HG03066 (cell line): ENCODE data around the gene NCKAP5.

Source experiments
- ATAC-seq: cut with Tn5 transposase; IDR thresholded peaks from one replicate; pipeline ENCODE4 v1.9.1; 2021; ENCODE audit warnings: low read depth; ENCODE audit not compliant: unreplicated experiment

Gene NCKAP5

GRCh38 chr2:133360882-133361281, 207.4 kb downstream of the NCKAP5 start:
- peak; percentile 66 for ATAC-seq

DNA sequence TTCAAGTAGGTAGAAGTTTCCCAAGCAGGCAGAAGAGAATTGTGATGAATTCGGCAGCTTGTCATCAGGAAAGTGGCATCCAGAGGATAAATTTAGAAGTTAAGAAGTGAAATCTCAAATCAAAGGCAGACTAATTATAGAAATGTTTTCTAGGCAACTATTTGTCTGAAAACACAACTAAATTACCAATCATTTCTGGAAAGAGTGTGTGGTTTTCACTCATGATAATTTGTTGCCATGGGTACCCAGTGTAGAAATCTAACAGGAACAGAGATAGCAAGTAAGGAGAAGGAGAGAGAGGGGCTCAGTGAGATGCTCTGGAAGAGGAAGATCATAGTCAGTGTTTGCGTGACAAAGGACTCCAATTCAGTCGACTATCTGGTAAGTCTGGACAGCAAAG, 208.1 kb downstream of the NCKAP5 start:
- no peak for ATAC-seq

GRCh38 chr2:133352719-133353118, 215.5 kb downstream of the NCKAP5 start:
- ATAC-seq: no peak

GRCh38 chr2:133346654-133347053, 221.6 kb downstream of the NCKAP5 start:
- ATAC-seq: no peak

DNA sequence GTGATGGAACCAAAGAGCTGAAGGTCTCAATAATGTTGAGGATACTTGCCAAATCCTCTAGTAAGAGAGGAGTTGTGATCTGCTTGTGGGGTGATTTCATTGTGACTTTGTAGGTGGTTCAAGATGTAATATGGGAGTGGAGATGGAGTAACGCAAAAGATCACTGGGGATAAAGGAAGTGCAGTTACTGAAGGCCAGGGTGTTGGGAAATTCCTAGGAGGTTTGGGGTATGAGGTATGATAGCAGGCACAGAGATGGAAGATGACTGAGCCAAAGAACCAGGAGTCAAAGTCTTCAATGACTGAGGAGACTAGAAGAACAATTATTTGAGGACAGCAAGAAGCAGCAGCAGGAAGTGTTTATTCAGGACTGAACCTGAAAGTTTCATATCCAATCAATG, 222.6 kb downstream of the NCKAP5 start:
- no peak for ATAC-seq

DNA sequence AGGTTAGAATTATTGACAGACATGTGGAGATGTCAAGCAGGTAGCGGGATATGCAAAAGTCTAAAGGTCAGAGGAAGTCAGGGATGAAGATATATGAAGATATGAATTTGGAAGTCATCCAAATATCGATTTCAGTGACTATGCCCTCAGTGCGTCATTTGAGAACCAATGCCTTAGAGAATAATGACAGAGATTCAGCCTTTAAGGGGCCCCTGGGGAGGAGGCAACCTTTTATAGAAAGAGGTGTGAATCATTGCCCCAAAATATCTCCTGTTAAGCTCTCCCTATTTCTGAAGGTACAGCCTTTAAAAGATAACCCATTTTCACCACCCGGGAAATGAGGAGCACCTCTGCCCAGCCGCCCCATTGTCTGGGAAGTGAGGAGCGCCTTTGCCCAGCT, 223.4 kb downstream of the NCKAP5 start:
- no peak for ATAC-seq

- ATAC-seq: no peak
Measured at GRCh38 chr2:133343018-133343352, 225.3 kb downstream of the NCKAP5 start.

DNA sequence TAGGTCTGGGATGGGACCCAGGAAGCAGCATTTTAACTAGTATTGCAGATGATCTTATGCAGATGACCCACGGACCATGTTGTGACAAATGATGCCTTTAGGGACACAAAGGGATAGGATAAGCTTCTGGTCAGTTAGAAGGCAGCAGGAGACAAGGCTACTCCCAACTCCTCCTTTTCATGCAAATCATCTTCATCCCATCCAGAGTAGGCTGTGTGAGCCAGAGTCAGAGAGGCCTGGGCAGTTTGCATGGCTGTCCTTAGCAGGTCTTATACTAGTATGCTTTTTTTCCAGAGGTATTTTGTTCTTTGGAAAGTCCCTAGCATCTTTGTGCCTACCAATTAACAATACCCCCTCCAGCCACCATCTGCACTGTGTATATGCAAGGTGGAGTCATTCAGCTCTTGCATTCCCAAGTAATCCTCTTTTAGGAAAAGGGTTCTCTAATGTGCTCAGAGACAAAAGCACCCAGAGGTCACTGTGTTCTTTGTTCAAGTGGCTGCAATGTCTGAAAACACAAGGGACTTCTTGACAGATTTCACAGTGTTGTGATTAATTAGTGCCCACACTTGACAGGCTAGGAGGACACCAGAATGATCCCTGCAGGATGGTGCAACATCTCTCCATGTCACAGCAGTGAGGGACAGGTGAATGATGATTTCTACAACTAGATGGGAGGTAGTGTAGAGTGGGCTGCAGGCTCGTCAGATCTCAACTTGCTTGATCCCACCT, 225.8 kb downstream of the NCKAP5 start:
- no peak for ATAC-seq

DNA sequence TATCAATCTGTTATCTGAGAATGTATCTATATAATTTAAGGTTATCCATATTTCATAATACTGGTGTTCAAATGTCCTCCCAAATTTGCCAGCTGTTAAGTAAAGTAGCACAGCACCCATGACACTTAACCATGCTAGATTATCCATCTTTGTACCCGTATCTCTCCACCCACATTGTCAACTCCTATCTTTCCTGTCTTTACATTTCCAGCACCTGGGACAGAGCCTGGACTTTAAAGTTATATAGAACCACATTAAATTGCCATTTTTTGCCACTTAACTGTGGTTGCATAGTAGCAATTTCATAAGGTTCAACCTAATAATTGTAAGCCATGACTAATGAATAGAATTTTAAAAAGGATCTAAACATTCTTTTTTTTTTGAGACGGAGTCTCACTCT, 226.7 kb downstream of the NCKAP5 start:
- ATAC-seq: no peak

- no peak for ATAC-seq
Measured at GRCh38 chr2:133338224-133338623, 230.0 kb downstream of the NCKAP5 start.

DNA sequence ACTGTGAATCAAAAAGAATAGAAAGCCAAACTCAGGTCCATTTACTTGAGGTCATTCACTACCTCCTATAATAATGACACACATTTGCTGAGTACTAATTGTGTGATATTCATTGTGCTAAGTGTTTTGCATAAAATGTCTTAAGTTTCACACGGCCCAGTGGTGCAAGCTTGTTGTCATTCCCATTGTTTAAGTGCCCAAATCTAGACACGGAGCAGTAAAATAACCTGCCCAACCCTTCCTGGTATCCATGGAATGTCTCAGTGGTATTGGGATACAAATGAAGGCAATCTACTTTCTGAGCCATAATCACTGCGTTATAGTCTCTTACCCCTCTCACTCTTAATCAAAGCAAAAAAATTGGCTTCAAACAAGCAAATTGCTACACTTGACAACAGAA, 233.3 kb downstream of the NCKAP5 start:
- ATAC-seq: no peak

DNA sequence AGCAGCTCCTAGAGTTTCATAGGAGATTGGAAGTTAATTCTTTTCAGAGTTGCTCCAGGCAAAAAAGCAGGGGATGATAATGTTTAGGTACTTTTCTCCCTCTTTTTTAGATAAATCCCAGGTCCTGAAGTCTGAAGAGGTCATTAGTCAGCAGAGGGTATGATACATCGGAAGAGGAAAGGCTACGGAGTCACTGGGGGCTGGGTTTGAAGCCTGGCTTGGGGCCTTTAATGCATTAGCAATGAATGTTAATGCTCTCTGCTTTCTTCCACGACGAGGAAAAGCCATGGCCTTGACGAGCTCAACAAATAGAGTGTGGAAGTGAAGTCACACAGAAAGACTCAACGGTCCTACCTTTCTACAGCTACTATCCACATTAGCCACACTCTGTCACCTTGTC, 235.1 kb downstream of the NCKAP5 start:
- ATAC-seq: no peak

- no peak for ATAC-seq
Measured at GRCh38 chr2:133331436-133331835, 236.8 kb downstream of the NCKAP5 start.

DNA sequence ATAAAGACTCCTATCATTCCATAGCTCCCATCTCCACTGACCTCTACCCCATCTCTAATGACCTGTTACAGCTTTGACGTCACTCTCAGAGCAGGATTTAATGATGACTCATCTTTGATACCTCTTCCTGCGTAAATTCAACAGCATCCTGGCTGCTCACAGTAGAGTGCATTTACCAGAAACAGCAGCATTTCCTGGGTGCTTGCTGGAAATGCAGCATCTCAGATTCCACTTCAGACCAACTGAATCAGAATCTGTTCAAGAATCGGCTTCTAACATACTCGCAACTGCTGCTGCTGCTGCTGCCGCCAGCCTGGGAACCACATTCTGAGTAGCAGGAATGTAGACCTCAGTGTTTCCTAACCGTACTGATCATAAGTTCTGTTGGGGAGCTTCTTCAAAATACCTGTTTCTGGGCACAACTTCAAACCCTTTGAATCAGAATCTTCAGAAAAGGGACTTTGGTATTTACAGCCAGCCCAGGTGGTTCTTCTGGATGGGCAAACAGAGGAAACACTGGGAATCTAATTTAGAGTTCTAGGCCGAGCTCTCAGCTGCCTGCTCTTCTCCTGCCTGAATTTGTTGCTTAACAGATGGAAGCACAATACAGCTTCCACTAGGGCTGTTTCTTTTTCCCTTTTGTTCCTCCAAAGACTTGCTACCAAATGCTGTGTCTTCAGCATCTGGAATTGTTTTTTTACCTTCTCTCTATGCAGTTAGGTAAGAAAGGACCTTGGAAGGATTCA, 241.4 kb downstream of the NCKAP5 start:
- ATAC-seq: no peak

GRCh38 chr2:133324150-133324561, 244.1 kb downstream of the NCKAP5 start:
- ATAC-seq: no peak

- no peak for ATAC-seq
Measured at GRCh38 chr2:133322909-133323308, 245.4 kb downstream of the NCKAP5 start.

GRCh38 chr2:133317178-133317577, 251.1 kb downstream of the NCKAP5 start:
- no peak for ATAC-seq

GRCh38 chr2:133316557-133316956, 251.7 kb downstream of the NCKAP5 start:
- ATAC-seq: no peak

DNA sequence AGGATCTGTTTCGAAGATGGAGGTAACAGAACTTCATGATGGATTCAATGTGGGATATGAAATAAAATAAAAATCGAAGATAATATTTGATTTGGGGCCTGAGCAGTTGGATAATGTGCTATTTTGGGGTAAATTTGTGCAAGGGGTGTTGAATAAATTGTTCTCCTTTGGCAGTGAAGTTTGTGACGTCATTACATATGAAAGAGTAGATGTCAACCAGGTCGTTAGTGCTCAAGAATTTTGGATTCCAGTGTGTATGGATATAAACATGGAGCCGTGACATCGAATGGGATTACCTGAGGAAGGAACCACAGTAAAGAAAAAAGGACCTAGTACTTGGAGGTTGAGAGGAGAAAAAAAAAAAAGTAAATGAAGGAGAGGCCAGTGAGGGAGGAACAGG, 253.0 kb downstream of the NCKAP5 start:
- ATAC-seq: no peak

DNA sequence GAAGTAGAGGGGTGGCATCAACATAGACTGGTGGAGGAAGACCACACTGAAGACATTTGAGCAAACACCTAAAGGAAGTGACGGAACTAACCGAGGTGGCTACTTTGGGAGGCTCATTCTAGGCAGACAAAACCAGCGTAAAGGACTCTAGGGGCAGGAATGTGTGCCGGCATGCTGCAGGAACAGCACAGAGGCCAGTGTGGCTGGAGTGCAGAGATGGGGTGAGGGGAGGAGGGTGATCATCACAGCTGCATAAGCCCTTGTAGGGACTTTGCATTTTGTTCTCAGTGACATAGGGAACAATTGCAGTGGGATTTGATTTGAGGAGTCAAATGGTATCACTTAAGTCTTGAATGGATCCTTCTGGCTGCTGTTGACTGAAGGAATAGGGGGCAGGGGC, 253.5 kb downstream of the NCKAP5 start:
- no peak for ATAC-seq

GRCh38 chr2:133312038-133312729, 256.1 kb downstream of the NCKAP5 start:
- no peak for ATAC-seq

- ATAC-seq: no peak
Measured at GRCh38 chr2:133306236-133306635, 262.0 kb downstream of the NCKAP5 start.
